HCT116 (cell line): ENCODE results near the gene DNAJC10.

Experiments used
- CTCF ChIP-seq, 3 experiments: fragments of 200-600 bp in 1 of 3; sonication (generic) in 1 of 3; IDR thresholded peaks in 2 of 3; conservative IDR thresholded peaks in 1 of 3; 2 replicates each; pipeline ENCODE4 v1.5.1; 2012 to 2017; ENCODE audit warnings: low read depth in 2 of 3, low read length in 2 of 3, antibody characterized with exemption in 1 of 3, borderline replicate concordance in 1 of 3, control low read depth in 1 of 3, mild to moderate bottlenecking in 1 of 3, mixed read lengths in 1 of 3, mixed run types in 1 of 3, moderate library complexity in 1 of 3; ENCODE audit not compliant: insufficient read depth in 1 of 3
- EZH2 ChIP-seq: fragments of 200-600 bp; sonication (generic); IDR thresholded peaks from 2 replicates; pipeline ENCODE4 v1.6.1; 2017; ENCODE audit warnings: antibody characterized with exemption, mixed run types
- EZH2phosphoT487 ChIP-seq: fragments of 200-600 bp; IDR thresholded peaks from 2 replicates; pipeline ENCODE4 v1.6.1; 2018; ENCODE audit warnings: antibody characterized with exemption, borderline replicate concordance
- MAX ChIP-seq: IDR thresholded peaks from 2 replicates; pipeline ENCODE4 v1.6.1; 2012
- POLR2A ChIP-seq: IDR thresholded peaks from 2 replicates; pipeline ENCODE4 v1.7.0; 2011; ENCODE audit warnings: borderline replicate concordance; ENCODE audit not compliant: insufficient read depth, insufficient read length; ENCODE audit errors: extremely low read depth
- POLR2AphosphoS5 ChIP-seq: IDR thresholded peaks from 2 replicates; pipeline ENCODE4 v1.6.1; 2011; ENCODE audit warnings: mild to moderate bottlenecking, low read depth, low read length, moderate library complexity
- RAD21 ChIP-seq: IDR thresholded peaks from 2 replicates; pipeline ENCODE4 v1.6.1; 2012; ENCODE audit warnings: low read depth, mild to moderate bottlenecking
- REST ChIP-seq: IDR thresholded peaks from 2 replicates; pipeline ENCODE4 v1.6.1; 2012; ENCODE audit warnings: low read depth
- SIN3A ChIP-seq: IDR thresholded peaks from 2 replicates; pipeline ENCODE4 v1.6.1; 2012; ENCODE audit warnings: low read depth
- SP1 ChIP-seq: IDR thresholded peaks from 2 replicates; pipeline ENCODE4 v1.6.1; 2012; ENCODE audit warnings: low read depth
- TCF7L2 ChIP-seq: IDR thresholded peaks from 2 replicates; pipeline ENCODE4 v1.7.0; 2011; ENCODE audit warnings: borderline replicate concordance, inconsistent platforms; ENCODE audit not compliant: insufficient read depth, insufficient read length; ENCODE audit errors: extremely low read depth
- YY1 ChIP-seq: IDR thresholded peaks from 2 replicates; pipeline ENCODE4 v1.6.1; 2011; ENCODE audit warnings: low read length, low read depth, moderate library complexity, mild to moderate bottlenecking; ENCODE audit not compliant: insufficient replicate concordance; ENCODE audit errors: extremely low read depth

GRCh38 chr2:182672466-182673165 lies 43.4 kb upstream of the DNAJC10 start:
- TF ChIP-seq CTCF (IDR thresholded peaks at IDR 0.05 in 2 of 3, conservative IDR thresholded peaks at IDR 0.05 in 1 of 3; ENCODE audit: borderline replicate concordance in 1 of 3, insufficient read depth in 1 of 3, low read depth in 2 of 3, low read length in 2 of 3) (no peak), POLR2AphosphoS5 (no peak), EZH2phosphoT487 (no peak), YY1 (no peak), SIN3A (no peak), EZH2 (no peak), POLR2A (no peak), SP1 (no peak), REST (no peak), RAD21 (no peak), TCF7L2 (no peak), MAX (peak; percentile 33; the same call in 1 of the 2 replicates)
